T-helper 2 cell treated with Interferon-gamma antibody and Interleukin-4, amounts not matched to agents 5 μg/mL and 100 μg/mL, for 36 hours (primary cell): ENCODE data around the gene TBL1Y.
"Not testable (repeated sequence)": the region's sequence is repeated elsewhere in the genome, so short reads cannot be mapped to it uniquely, and the experiment has no call there.

Source experiments
- DNase-seq: peaks from one replicate; pipeline ENCODE4 v3.0.0; 2021; ENCODE audit warnings: low spot score
- H3K27ac Mint-ChIP-seq: one replicate; pipeline ENCODE4 v1.8.0; 2021; ENCODE audit warnings: mild to moderate bottlenecking, mixed read lengths
- H3K27me3 Mint-ChIP-seq: one replicate; pipeline ENCODE4 v1.8.0; 2021; ENCODE audit warnings: low read depth, mixed read lengths
- H3K36me3 Mint-ChIP-seq: one replicate; pipeline ENCODE4 v1.8.0; 2021; ENCODE audit warnings: low read depth, mixed read lengths
- H3K4me1 Mint-ChIP-seq: one replicate; pipeline ENCODE4 v1.8.0; 2021; ENCODE audit warnings: low read depth, mixed read lengths
- H3K4me3 Mint-ChIP-seq: one replicate; pipeline ENCODE4 v1.8.0; 2022; ENCODE audit warnings: mild to moderate bottlenecking, moderate library complexity, mixed read lengths
- H3K9me3 Mint-ChIP-seq: one replicate; pipeline ENCODE4 v1.8.0; 2021; ENCODE audit warnings: mixed read lengths

Gene TBL1Y

GRCh38 chrY:7078725-7079124 lies 168.2 kb downstream of the TBL1Y start:
- H3K27ac Mint-ChIP-seq: no peak overlapping the region
- no peaks in the 10 kb centered on the region for H3K36me3 Mint-ChIP-seq
- H3K4me1 Mint-ChIP-seq: no peaks in the 10 kb centered on the region

GRCh38 chrY:7080548-7080947 lies 170.1 kb downstream of the TBL1Y start:
- H3K27ac Mint-ChIP-seq, DNase-seq, H3K9me3 Mint-ChIP-seq, H3K36me3 Mint-ChIP-seq, H3K4me1 Mint-ChIP-seq, H3K4me3 Mint-ChIP-seq, H3K27me3 Mint-ChIP-seq: not testable (repeated sequence)

More at GRCh38 chrY:7078725-7079124, 168.2 kb downstream of the TBL1Y start:
- Mint-ChIP-seq H3K9me3 (no peaks in the 10 kb centered on the region), H3K27me3 (no peaks in the 10 kb centered on the region), H3K4me3 (no peak overlapping the region)
- no peak for DNase-seq

- Mint-ChIP-seq H3K27ac (peak overlapping the region; percentile 55), H3K36me3 (no peaks in the 10 kb centered on the region), H3K4me3 (no peak overlapping the region), H3K4me1 (peaks cover 11% of the 10 kb centered on the region), H3K9me3 (no peaks in the 10 kb centered on the region), H3K27me3 (peaks cover 2% of the 10 kb centered on the region)
- peak; percentile 51 for DNase-seq
Measured at GRCh38 chrY:7085606-7086005, 175.1 kb downstream of the TBL1Y start.

- H3K27me3 Mint-ChIP-seq: no peaks in the 10 kb centered on the region
- H3K36me3 Mint-ChIP-seq: no peaks in the 10 kb centered on the region
- DNase-seq: no peak
- H3K9me3 Mint-ChIP-seq: no peaks in the 10 kb centered on the region
- peaks cover 3% of the 10 kb centered on the region for H3K4me1 Mint-ChIP-seq
- no peak overlapping the region for H3K4me3 Mint-ChIP-seq
- no peak overlapping the region for H3K27ac Mint-ChIP-seq
Measured at GRCh38 chrY:7092836-7093235, 182.3 kb downstream of the TBL1Y start.

GRCh38 chrY:7094365-7094764 lies 183.9 kb downstream of the TBL1Y start:
- no peak for DNase-seq
- Mint-ChIP-seq H3K27me3 (no peaks in the 10 kb centered on the region), H3K36me3 (no peaks in the 10 kb centered on the region), H3K4me1 (peaks cover 1% of the 10 kb centered on the region), H3K4me3 (no peak overlapping the region), H3K9me3 (no peaks in the 10 kb centered on the region), H3K27ac (no peak overlapping the region)

- no peak for DNase-seq
- H3K9me3 Mint-ChIP-seq: no peaks in the 10 kb centered on the region
- no peak overlapping the region for H3K27ac Mint-ChIP-seq
- peaks cover 1% of the 10 kb centered on the region for H3K4me1 Mint-ChIP-seq
- H3K27me3 Mint-ChIP-seq: no peaks in the 10 kb centered on the region
- no peak overlapping the region for H3K4me3 Mint-ChIP-seq
- no peaks in the 10 kb centered on the region for H3K36me3 Mint-ChIP-seq
Measured at GRCh38 chrY:7097021-7097420, 186.5 kb downstream of the TBL1Y start.

- Mint-ChIP-seq H3K9me3 (no peaks in the 10 kb centered on the region), H3K27me3 (no peaks in the 10 kb centered on the region), H3K4me3 (no peak overlapping the region), H3K27ac (no peak overlapping the region), H3K36me3 (no peaks in the 10 kb centered on the region), H3K4me1 (peaks cover 5% of the 10 kb centered on the region)
- DNase-seq: no peak
Measured at GRCh38 chrY:7099742-7100141, 189.2 kb downstream of the TBL1Y start.

- H3K27ac Mint-ChIP-seq: no peak overlapping the region
- H3K36me3 Mint-ChIP-seq: no peaks in the 10 kb centered on the region
- no peaks in the 10 kb centered on the region for H3K9me3 Mint-ChIP-seq
- H3K27me3 Mint-ChIP-seq: no peaks in the 10 kb centered on the region
- H3K4me3 Mint-ChIP-seq: no peak overlapping the region
- DNase-seq: no peak
- peaks cover 19% of the 10 kb centered on the region for H3K4me1 Mint-ChIP-seq
Measured at GRCh38 chrY:7102680-7103079, 192.2 kb downstream of the TBL1Y start.

- H3K27me3 Mint-ChIP-seq: no peaks in the 10 kb centered on the region
- peaks cover 26% of the 10 kb centered on the region for H3K4me1 Mint-ChIP-seq
- H3K9me3 Mint-ChIP-seq: no peaks in the 10 kb centered on the region
- no peak overlapping the region for H3K4me3 Mint-ChIP-seq
- no peaks in the 10 kb centered on the region for H3K36me3 Mint-ChIP-seq
- H3K27ac Mint-ChIP-seq: no peak overlapping the region
- DNase-seq: no peak
Measured at GRCh38 chrY:7107179-7107578, 196.7 kb downstream of the TBL1Y start.

- no peak for DNase-seq
- Mint-ChIP-seq H3K4me1 (peaks cover 21% of the 10 kb centered on the region), H3K4me3 (no peak overlapping the region), H3K27ac (no peak overlapping the region), H3K27me3 (no peaks in the 10 kb centered on the region), H3K36me3 (no peaks in the 10 kb centered on the region), H3K9me3 (no peaks in the 10 kb centered on the region)
Measured at GRCh38 chrY:7110086-7110485, 199.6 kb downstream of the TBL1Y start.

- no peaks in the 10 kb centered on the region for H3K36me3 Mint-ChIP-seq
- H3K27me3 Mint-ChIP-seq: peaks cover 3% of the 10 kb centered on the region
- peaks cover 4% of the 10 kb centered on the region for H3K4me1 Mint-ChIP-seq
- H3K27ac Mint-ChIP-seq: no peak overlapping the region
- no peak for DNase-seq
- no peaks in the 10 kb centered on the region for H3K9me3 Mint-ChIP-seq
- no peak overlapping the region for H3K4me3 Mint-ChIP-seq
Measured at GRCh38 chrY:7115871-7116270, 205.4 kb downstream of the TBL1Y start.

GRCh38 chrY:7122202-7122601 lies 211.7 kb downstream of the TBL1Y start:
- H3K27ac Mint-ChIP-seq: no peak overlapping the region
- no peak overlapping the region for H3K4me3 Mint-ChIP-seq
- no peaks in the 10 kb centered on the region for H3K9me3 Mint-ChIP-seq
- H3K4me1 Mint-ChIP-seq: peaks cover 4% of the 10 kb centered on the region
- DNase-seq: no peak
- H3K36me3 Mint-ChIP-seq: no peaks in the 10 kb centered on the region
- H3K27me3 Mint-ChIP-seq: peaks cover 7% of the 10 kb centered on the region

- H3K4me3 Mint-ChIP-seq: no peak overlapping the region
- no peaks in the 10 kb centered on the region for H3K4me1 Mint-ChIP-seq
- H3K9me3 Mint-ChIP-seq: no peaks in the 10 kb centered on the region
- no peak overlapping the region for H3K27ac Mint-ChIP-seq
- no peaks in the 10 kb centered on the region for H3K36me3 Mint-ChIP-seq
- no peak for DNase-seq
- H3K27me3 Mint-ChIP-seq: peaks cover 7% of the 10 kb centered on the region
Measured at GRCh38 chrY:7125136-7126056, 214.9 kb downstream of the TBL1Y start.

GRCh38 chrY:7128211-7128610 lies 217.7 kb downstream of the TBL1Y start:
- Mint-ChIP-seq H3K4me3 (no peak overlapping the region), H3K27me3 (peaks cover 12% of the 10 kb centered on the region), H3K27ac (no peak overlapping the region), H3K9me3 (no peaks in the 10 kb centered on the region), H3K4me1 (no peaks in the 10 kb centered on the region), H3K36me3 (no peaks in the 10 kb centered on the region)
- no peak for DNase-seq
